ENCODE measurements around the gene KDM6A. TPM values are rescaled to one million over a fixed set of nuclear protein-coding genes. Genes with fewer than 3 reads are reported as not detected.
A peak's percentile ranks its signal among the peaks of the same experiment; 100 is the strongest.

The KDM6A gene
- total RNA-seq, 1 donor from 2014 or later = 14.4 TPM

DNA sequence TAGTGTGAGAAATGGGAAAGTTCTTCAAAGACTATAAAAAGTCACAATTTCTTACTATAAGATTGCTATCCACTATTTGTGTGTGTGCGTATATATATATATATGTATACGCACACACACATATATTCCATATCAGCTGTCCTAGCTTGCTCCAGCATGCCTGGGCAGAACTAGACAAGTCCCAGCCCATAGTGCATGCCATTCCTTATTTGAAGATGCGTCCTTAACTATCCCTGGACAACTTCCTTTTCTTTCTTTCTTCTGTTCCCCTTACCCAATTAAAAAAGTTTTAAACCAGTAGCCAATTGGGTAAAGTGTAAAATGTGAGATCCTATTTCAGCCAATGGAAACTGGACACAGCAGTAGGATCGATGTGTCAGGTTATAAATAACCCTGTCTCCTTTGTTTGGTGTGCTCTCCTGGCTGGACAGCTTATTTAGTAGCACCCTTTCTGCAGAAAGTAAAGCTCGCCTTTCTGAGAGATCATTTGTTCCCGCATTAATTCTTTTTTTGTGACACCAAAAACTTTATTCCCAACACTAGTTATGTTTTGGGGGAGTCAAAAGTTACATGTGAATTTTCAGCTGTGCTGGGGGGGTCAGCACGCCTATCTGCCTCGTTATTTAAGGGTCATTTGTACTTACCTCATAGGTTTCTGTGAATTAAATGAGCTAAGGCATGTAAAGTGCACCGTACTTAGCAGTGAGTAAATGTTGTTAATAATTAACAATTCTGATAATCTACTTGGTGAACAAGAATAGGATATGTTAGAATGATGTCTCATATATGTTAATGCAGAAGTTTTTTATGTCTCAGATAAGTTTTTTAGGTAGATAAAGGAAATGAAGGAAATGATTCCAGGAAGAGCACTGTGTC, 40.9 kb downstream of the KDM6A start:
- H3K4me3 Mint-ChIP-seq (ENCODE audit: unreplicated experiment) = no peak overlapping the region
- H3K4me1 Mint-ChIP-seq (ENCODE audit: low read depth) = peaks cover 29% of the 10 kb centered on the region
- TF ChIP-seq, protein P1, sequence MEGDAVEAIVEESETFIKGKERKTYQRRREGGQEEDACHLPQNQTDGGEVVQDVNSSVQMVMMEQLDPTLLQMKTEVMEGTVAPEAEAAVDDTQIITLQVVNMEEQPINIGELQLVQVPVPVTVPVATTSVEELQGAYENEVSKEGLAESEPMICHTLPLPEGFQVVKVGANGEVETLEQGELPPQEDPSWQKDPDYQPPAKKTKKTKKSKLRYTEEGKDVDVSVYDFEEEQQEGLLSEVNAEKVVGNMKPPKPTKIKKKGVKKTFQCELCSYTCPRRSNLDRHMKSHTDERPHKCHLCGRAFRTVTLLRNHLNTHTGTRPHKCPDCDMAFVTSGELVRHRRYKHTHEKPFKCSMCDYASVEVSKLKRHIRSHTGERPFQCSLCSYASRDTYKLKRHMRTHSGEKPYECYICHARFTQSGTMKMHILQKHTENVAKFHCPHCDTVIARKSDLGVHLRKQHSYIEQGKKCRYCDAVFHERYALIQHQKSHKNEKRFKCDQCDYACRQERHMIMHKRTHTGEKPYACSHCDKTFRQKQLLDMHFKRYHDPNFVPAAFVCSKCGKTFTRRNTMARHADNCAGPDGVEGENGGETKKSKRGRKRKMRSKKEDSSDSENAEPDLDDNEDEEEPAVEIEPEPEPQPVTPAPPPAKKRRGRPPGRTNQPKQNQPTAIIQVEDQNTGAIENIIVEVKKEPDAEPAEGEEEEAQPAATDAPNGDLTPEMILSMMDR (IDR thresholded peaks at IDR 0.05) = no peak
- peaks cover 6% of the 10 kb centered on the region for H3K9me3 Mint-ChIP-seq (ENCODE audit: low read depth)
- peak overlapping the region; percentile 1 for H3K27ac Mint-ChIP-seq (ENCODE audit: unreplicated experiment)
- no peak for DNase-seq (ENCODE audit: low spot score)
- H3K27me3 Mint-ChIP-seq (ENCODE audit: low read depth) = no peaks in the 10 kb centered on the region
- no peaks in the 10 kb centered on the region for H3K36me3 Mint-ChIP-seq (ENCODE audit: low read depth)

DNA sequence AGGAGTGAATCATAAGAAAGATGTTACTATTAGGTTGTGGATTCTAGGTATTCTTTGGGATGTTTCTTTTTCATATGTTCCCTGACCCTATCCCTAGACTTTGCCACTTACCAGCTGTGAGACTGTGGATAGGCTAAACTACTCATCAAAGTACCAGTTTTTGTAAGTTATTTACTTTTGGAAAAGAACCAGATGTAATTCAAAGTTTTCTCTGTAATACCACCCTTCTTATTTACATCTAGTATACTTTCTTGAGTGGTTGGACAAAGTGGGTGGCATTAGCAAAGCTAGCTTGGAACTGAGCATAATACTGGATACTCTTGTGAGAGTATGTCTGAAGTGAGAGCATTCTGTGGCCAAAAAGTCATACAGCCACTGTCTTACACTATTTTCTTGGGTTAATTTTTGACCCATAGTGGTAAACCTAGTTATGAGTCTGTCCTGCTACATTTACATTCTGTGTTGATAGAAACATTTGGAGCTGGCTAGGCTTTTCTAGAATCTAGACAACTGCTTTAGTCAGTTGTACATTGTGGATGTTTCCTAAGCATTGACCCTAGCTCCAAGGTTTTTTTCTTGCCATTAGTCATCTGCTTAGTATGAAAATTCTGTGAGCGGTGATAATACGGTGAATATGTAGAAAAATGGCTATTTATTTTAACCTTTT, 41.7 kb downstream of the KDM6A start:
- Mint-ChIP-seq H3K9me3 (ENCODE audit: low read depth) (peaks cover 4% of the 10 kb centered on the region), H3K36me3 (ENCODE audit: low read depth) (no peaks in the 10 kb centered on the region), H3K27ac (ENCODE audit: unreplicated experiment) (peak overlapping the region; percentile 52), H3K27me3 (ENCODE audit: low read depth) (no peaks in the 10 kb centered on the region), H3K4me3 (ENCODE audit: unreplicated experiment) (no peak overlapping the region), H3K4me1 (ENCODE audit: low read depth) (peaks cover 29% of the 10 kb centered on the region)
- TF ChIP-seq, protein P1 (IDR thresholded peaks at IDR 0.05) = no peak
- no peak for DNase-seq (ENCODE audit: low spot score)

DNA sequence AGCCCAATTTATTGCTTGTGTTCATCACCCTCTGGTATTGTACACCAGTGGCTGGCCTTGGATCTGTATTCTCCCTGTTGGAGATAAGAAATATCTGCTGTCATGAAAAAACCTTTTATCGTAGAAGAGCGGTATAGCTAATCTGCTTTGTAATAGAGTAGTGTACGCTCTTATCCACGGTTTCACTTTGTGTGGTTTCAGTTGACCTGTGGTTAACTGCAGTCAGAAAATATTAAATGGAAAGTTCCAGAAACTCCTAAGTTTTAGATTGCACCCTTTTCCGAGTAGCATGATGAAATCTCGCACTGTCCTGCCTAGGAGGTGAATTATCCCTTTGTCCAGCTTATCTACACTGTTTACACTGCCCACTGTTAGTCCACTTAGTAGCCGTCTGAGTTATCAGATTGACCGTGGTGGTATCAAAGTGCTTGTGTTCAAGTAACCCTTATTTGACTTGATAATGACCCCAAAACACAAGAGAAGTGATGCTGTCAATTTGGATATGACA, 42.4 kb downstream of the KDM6A start:
- TF ChIP-seq, protein P1 (IDR thresholded peaks at IDR 0.05) = no peak
- no peaks in the 10 kb centered on the region for H3K27me3 Mint-ChIP-seq (ENCODE audit: low read depth)
- peaks cover 8% of the 10 kb centered on the region for H3K9me3 Mint-ChIP-seq (ENCODE audit: low read depth)
- no peaks in the 10 kb centered on the region for H3K36me3 Mint-ChIP-seq (ENCODE audit: low read depth)
- no peak for DNase-seq (ENCODE audit: low spot score)
- peaks cover 29% of the 10 kb centered on the region for H3K4me1 Mint-ChIP-seq (ENCODE audit: low read depth)
- peak overlapping the region; percentile 52 for H3K27ac Mint-ChIP-seq (ENCODE audit: unreplicated experiment)
- H3K4me3 Mint-ChIP-seq (ENCODE audit: unreplicated experiment) = no peak overlapping the region

DNA sequence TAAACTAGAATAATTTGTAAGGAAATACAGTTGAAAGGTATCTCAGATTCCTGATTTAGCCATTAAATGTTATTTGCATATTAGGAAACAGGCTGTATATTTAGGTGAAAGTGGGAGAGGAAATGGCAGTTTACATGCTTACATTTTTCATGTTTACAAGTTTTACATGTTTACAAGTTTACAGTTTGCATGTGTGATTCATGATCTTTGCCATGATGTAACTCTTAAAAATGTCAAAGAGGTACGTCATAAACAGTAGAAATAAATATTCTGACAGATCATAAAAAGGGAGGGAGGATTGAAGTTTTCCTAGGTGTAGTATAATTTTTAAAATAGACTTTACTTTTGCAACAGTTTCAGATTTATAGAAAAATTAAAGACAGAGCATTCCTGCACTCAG, 45.7 kb downstream of the KDM6A start:
- Mint-ChIP-seq H3K9me3 (ENCODE audit: low read depth) (peaks cover 14% of the 10 kb centered on the region), H3K4me3 (ENCODE audit: unreplicated experiment) (no peak overlapping the region)

DNA sequence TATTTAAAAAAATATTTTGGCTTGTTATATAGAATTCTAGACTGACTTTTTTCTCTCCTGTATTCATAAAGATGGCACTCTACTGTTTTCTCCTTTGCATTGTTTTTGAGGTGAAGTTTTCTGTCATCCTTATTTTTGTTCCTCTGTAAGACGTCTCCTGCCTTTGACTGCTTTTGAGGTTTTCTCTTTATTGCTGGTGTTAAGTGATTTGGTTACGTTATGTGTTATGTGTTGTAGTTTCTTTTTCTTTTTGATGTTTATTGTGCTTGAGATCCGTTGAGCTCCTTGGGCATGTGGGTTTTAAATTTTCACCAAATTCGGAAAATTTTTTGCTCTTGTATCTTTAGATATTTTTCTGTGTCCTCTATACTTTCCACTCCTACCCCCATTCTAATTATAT, 50.0 kb downstream of the KDM6A start:
- TF ChIP-seq, protein P1 (IDR thresholded peaks at IDR 0.05) = no peak

More for the DNA sequence above, 45.7 kb downstream of the KDM6A start:
- TF ChIP-seq, protein P1 (IDR thresholded peaks at IDR 0.05) = no peak
- Mint-ChIP-seq H3K27ac (ENCODE audit: unreplicated experiment) (no peak overlapping the region), H3K4me1 (ENCODE audit: low read depth) (peaks cover 29% of the 10 kb centered on the region), H3K36me3 (ENCODE audit: low read depth) (no peaks in the 10 kb centered on the region), H3K27me3 (ENCODE audit: low read depth) (no peaks in the 10 kb centered on the region)
- no peak for DNase-seq (ENCODE audit: low spot score)

More for the DNA sequence above, 50.0 kb downstream of the KDM6A start:
- DNase-seq (ENCODE audit: low spot score) = no peak
- no peak overlapping the region for H3K4me3 Mint-ChIP-seq (ENCODE audit: unreplicated experiment)
- no peaks in the 10 kb centered on the region for H3K27me3 Mint-ChIP-seq (ENCODE audit: low read depth)
- peaks cover 16% of the 10 kb centered on the region for H3K9me3 Mint-ChIP-seq (ENCODE audit: low read depth)
- H3K4me1 Mint-ChIP-seq (ENCODE audit: low read depth) = peaks cover 2% of the 10 kb centered on the region
- no peak overlapping the region for H3K27ac Mint-ChIP-seq (ENCODE audit: unreplicated experiment)
- H3K36me3 Mint-ChIP-seq (ENCODE audit: low read depth) = no peaks in the 10 kb centered on the region

Measured in chondrocyte (in vitro differentiated cells).